Activated CD8-positive, alpha-beta T cell treated with anti-CD3 and anti-CD28 coated beads, Interleukin-2, amount 10 ng/mL, durations not matched to agents 7 days and 5 days (primary cell): ENCODE data around the gene YBX3. TPM values are rescaled to one million over a fixed set of nuclear protein-coding genes. Genes with fewer than 3 reads are reported as not detected.
"Not testable (repeated sequence)": the region's sequence is repeated elsewhere in the genome, so short reads cannot be mapped to it uniquely, and the experiment has no call there.

Experiments
- ATAC-seq: fragments of 150-1000 bp; cut with Tn5 transposase; one replicate; pipeline ENCODE4 v1.10.0; 2021; ENCODE audit warnings: moderate library complexity
- CTCF ChIA-PET: fragments of 350-600 bp; sonication (Branson Sonifier 250); formaldehyde crosslinking; loops from one replicate; lab custom pipeline; 2021; ENCODE audit warnings: antibody characterized with exemption; lab: Charles Lee
- POLR2A ChIA-PET: fragments of 350-600 bp; sonication (Branson Sonifier 250); formaldehyde crosslinking; loops from one replicate; lab custom pipeline; 2021; ENCODE audit warnings: antibody characterized with exemption; lab: Charles Lee
- DNase-seq: peaks from one replicate; pipeline ENCODE4 v3.0.0-alpha.2; 2020
- H3K27ac Mint-ChIP-seq: one replicate; pipeline ENCODE4 v1.8.0; 2021; ENCODE audit warnings: mild to moderate bottlenecking, mixed read lengths
- H3K27me3 Mint-ChIP-seq: one replicate; pipeline ENCODE4 v1.8.0; 2021; ENCODE audit warnings: low read depth, mixed read lengths
- H3K36me3 Mint-ChIP-seq: one replicate; pipeline ENCODE4 v1.8.0; 2021; ENCODE audit warnings: low read depth, mixed read lengths
- H3K4me1 Mint-ChIP-seq: one replicate; pipeline ENCODE4 v1.8.0; 2021; ENCODE audit warnings: low read depth, mixed read lengths
- H3K4me3 Mint-ChIP-seq: one replicate; pipeline ENCODE4 v1.8.0; 2021; ENCODE audit warnings: mild to moderate bottlenecking, mixed read lengths
- H3K9me3 Mint-ChIP-seq: one replicate; pipeline ENCODE4 v1.8.0; 2022; ENCODE audit warnings: mixed read lengths; ENCODE audit not compliant: insufficient read depth
- total RNA-seq, 2 experiments: library from RNA; stranded (reverse); gene quantifications; one replicate each; pipeline ENCODE4 v1.2.3, GENCODE V29; 2021

YBX3 gene
- 10 to 100 TPM; 85.4 to 91.9 TPM for total RNA-seq

DNA sequence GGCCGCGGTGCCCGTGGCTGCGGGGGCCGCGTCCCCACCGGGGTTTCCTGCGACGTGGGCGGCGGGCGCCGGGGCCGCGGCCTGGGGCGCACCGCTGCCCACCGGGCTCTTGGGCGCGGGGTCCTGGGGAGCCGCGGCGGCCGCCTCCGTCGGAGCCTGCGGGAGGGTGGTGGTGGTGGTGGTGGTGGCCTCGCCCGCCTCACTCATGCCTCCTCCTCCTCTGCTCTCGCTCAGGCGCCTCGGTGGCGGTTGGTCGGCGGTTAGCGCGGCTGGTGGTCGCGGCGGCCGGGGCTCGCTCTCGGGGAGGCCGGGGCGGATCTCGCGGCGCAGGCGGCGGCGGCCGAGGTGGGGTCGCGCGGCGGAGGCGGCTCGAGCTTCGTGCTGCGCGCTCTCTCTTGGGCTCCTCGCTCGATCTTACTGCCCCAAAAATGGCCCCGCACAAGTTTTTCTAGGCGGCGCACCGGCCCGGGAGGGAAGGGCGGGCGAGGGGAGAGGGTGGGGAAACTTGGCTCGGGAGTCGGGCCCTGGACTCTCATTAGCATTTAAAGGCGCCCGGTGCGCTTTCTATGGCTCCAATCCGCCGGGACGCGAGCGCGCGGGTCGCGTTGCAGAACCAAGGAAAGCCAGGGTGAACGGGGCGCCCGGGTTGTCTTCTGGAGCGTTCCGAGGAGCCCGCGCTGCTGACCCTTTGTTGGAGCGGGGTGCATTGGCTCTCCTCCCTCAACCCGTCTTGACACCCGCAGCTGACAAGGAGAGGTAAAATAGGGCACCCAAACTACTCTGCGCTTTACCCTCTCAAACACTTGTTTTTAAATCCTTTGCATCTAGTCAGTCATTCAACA lies at the start of gene YBX3:
Gene YBX3 (minus strand): TSS at position 419 of the 842 bp plus-strand sequence. CDS start 212 bp downstream, at position 207.
- peak within 1 kb of the TSS; percentile 99 for H3K4me3 Mint-ChIP-seq
- ChIA-PET CTCF (interaction anchor here (3.1 kb wide), 1 partner anchor 27 kb away, joined by 13 read pairs; no protein-coding TSS in a partner anchor), POLR2A (interaction anchor here (1.3 to 1.4 kb wide), 2 partner anchors 110 to 331 kb away, joined by 3 to 6 read pairs; partner anchors contain the start of gene MAGOHB)
- peak within 1 kb of the TSS; percentile 96 for H3K27ac Mint-ChIP-seq
- H3K36me3 Mint-ChIP-seq = peaks cover 7% of the 10 kb centered on the region
- ATAC-seq = peak; percentile 53
- H3K9me3 Mint-ChIP-seq = no peaks in the 10 kb centered on the region
- peaks cover 38% of the 10 kb centered on the region for H3K4me1 Mint-ChIP-seq
- peaks cover 39% of the 10 kb centered on the region for H3K27me3 Mint-ChIP-seq
- peak; percentile 66 for DNase-seq

DNA sequence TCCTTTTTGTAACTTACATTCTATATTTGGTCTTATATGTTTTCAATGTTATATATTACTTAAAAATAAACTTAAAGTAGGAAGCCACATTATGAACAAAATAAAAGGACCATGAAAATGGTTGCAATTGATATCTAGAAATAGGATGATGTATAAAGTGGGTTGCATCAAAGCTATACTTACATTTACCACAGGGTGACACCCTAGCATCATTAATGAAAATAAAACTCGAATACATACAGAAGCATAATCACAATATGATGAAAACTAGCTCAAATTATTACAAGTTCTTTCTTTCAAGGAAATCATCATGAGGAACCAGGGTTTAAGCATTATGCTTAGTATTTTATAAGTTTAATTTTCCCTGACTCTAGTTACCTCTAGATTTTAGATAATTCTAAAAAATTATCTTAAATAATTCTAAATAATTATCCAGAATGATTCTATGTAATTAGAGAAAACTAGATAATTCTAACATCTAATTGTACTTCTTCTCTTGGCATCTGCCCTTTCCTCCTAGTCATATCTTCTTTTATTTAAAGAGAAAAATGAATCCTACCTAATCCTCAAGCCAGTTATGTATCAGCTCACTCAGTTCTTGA lies 48.1 kb upstream of the YBX3 start:
- POLR2A ChIA-PET = no interaction called here
- ATAC-seq = no peak

DNA sequence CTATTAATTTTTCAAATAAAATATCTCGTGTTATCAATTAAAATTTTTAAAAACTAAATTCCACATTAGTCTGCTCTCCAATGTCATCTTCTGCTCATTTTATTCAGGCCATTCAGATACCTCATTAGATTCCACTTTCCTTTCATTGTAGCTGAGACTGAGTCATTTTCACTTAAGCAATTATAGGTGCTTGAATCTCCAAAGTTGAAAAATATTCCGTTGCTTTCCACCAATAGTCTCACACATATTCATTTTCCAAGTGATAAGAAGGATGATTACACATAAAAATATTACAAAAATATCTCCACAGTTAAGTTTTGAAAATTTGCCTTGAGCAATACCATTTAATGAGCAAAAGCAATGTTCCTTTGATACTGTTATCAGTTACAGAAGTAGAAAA lies 36.5 kb upstream of the YBX3 start:
- Mint-ChIP-seq H3K36me3 (peaks cover 6% of the 10 kb centered on the region), H3K4me1 (no peaks in the 10 kb centered on the region), H3K27ac (no peak overlapping the region), H3K4me3 (no peak overlapping the region), H3K9me3 (peaks cover 12% of the 10 kb centered on the region), H3K27me3 (peaks cover 51% of the 10 kb centered on the region)
- CTCF ChIA-PET = interaction anchor here (0.9 to 2.8 kb wide), 5 partner anchors 10 to 441 kb away, joined by 3 to 16 read pairs (median 3); no protein-coding TSS in a partner anchor
- ATAC-seq (no peak), DNase-seq (no peak)
- POLR2A ChIA-PET = no interaction called here

More for the DNA sequence above, 48.1 kb upstream of the YBX3 start:
- Mint-ChIP-seq H3K9me3 (no peaks in the 10 kb centered on the region), H3K4me1 (no peaks in the 10 kb centered on the region), H3K4me3 (no peak overlapping the region), H3K27me3 (peaks cover 57% of the 10 kb centered on the region), H3K27ac (no peak overlapping the region), H3K36me3 (no peaks in the 10 kb centered on the region)
- DNase-seq = no peak
- CTCF ChIA-PET = interaction anchor here (0.6 to 4.3 kb wide), 12 partner anchors 11 to 1262 kb away, joined by 3 to 37 read pairs (median 3); partner anchors contain the start of gene PRR4

DNA sequence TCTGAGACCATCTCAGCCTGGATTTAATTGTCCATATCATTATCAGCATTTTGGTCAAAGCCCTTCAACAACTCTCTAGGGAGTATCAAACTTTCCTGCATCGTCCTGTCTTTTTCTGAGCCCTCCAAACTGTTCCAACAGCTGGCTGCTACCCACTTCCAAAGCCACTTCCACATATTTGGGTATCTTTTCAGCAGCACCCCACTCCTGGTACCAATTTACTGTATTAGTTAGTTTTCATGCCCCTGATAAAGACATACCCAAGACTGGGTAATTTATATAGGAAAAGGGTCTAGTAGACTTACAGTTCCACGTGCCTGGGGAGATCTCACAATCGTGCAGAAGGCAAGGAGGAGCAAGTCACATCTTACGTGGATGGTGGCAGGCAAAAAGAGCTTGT lies 33.1 kb upstream of the YBX3 start:
- POLR2A ChIA-PET = no interaction called here
- H3K27ac Mint-ChIP-seq = no peak overlapping the region
- no peak overlapping the region for H3K4me3 Mint-ChIP-seq
- H3K27me3 Mint-ChIP-seq = peaks cover 43% of the 10 kb centered on the region
- peaks cover 6% of the 10 kb centered on the region for H3K36me3 Mint-ChIP-seq
- DNase-seq (no peak), ATAC-seq (no peak)
- H3K4me1 Mint-ChIP-seq = no peaks in the 10 kb centered on the region
- peaks cover 12% of the 10 kb centered on the region for H3K9me3 Mint-ChIP-seq
- CTCF ChIA-PET = interaction anchor here (2.3 kb wide), 1 partner anchor 9 kb away, joined by 7 read pairs; no protein-coding TSS in a partner anchor

DNA sequence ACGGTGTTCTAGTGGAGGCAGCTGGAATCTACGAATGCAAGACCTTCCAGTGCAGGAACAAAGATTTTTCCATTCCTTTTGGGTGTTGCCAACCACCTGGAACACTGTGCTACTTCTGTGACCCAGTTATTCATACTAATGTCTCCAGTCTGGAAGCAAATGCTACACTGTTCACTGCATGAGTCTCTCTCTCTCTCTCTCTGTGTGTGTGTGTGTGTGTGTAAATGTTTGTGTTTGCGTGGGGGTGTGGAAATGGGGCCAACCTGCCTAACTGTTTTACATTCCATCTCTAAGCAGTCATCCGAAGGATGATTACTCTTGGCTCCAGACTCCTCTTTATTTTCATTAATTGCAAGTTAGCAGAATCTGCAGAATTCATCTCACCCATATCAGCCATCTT lies 29.9 kb upstream of the YBX3 start:
- CTCF ChIA-PET = no interaction called here
- peaks cover 9% of the 10 kb centered on the region for H3K4me1 Mint-ChIP-seq
- no peak overlapping the region for H3K27ac Mint-ChIP-seq
- ATAC-seq (no peak), DNase-seq (no peak)
- peaks cover 6% of the 10 kb centered on the region for H3K36me3 Mint-ChIP-seq
- POLR2A ChIA-PET = no interaction called here
- peaks cover 12% of the 10 kb centered on the region for H3K9me3 Mint-ChIP-seq
- no peak overlapping the region for H3K4me3 Mint-ChIP-seq
- H3K27me3 Mint-ChIP-seq = peaks cover 23% of the 10 kb centered on the region

DNA sequence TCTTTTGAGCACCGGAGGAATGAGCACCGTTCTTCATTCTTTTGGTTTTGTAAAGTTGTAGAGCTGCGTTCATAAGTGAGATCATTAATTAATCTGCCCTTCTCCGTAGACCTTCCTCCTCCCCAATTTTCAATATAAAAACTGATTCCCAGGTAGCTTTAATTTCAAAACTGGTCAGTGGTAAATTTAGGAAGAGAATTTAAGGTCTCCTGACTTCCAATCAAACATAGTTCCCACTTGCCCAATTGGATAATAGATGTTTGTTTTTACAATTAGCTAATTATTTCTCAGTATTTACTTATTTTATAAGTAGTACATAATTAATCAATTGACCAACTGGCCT lies 27.2 kb upstream of the YBX3 start:
- ATAC-seq = no peak
- no peaks in the 10 kb centered on the region for H3K36me3 Mint-ChIP-seq
- ChIA-PET POLR2A (interaction anchor here (1.1 kb wide), 1 partner anchor 737 kb away, joined by 3 read pairs; no protein-coding TSS in a partner anchor), CTCF (interaction anchor here (0.6 to 3.7 kb wide), 53 partner anchors 9 to 1000 kb away, joined by 3 to 22 read pairs (median 4); partner anchors contain the start of genes GABARAPL1, MAGOHB, PRR4 and YBX3)
- no peak overlapping the region for H3K27ac Mint-ChIP-seq
- no peak for DNase-seq
- peaks cover 14% of the 10 kb centered on the region for H3K4me1 Mint-ChIP-seq
- H3K4me3 Mint-ChIP-seq = peak overlapping the region; percentile 70
- H3K27me3 Mint-ChIP-seq = peaks cover 30% of the 10 kb centered on the region
- H3K9me3 Mint-ChIP-seq = no peaks in the 10 kb centered on the region

DNA sequence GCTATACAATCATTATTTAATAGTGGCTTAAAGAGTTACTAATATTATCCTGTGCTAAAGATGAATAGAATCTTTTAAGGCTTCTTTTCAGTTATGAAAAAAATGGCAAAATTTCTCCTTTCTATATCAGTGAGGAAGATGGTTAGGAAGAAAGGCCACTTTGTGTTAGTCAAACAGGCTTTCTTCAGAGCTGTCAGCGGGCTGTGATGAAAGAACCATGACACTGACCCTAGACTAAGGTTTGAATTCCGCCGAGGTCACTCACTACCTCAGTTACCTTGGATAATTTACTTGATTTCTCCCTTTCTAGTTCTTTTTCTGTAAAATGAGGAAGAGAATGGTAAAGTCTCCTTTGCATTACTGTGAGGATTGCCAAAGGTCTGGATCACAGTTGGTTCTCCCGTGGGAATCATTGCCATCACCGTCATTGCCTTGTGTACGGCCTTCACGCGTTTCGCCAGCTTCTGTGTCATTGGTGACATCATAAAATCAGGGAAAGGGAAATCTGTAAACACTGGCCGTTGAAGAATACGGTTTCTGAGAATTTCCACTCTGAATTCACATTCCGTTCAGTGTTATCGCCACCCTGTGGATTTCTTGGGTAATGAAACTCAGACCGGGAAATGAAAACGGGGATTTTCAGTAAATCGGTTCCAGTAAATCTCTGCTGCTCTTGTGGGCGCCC lies 26.7 kb upstream of the YBX3 start:
- ATAC-seq (peak; percentile 96), DNase-seq (peak; percentile 85)
- Mint-ChIP-seq H3K9me3 (no peaks in the 10 kb centered on the region), H3K27ac (no peak overlapping the region), H3K4me3 (peak overlapping the region; percentile 70), H3K27me3 (peaks cover 34% of the 10 kb centered on the region), H3K4me1 (peaks cover 14% of the 10 kb centered on the region), H3K36me3 (no peaks in the 10 kb centered on the region)
- ChIA-PET POLR2A (interaction anchor here (1.1 kb wide), 1 partner anchor 738 kb away, joined by 3 read pairs; no protein-coding TSS in a partner anchor), CTCF (interaction anchor here (0.6 to 3.7 kb wide), 57 partner anchors 9 to 1000 kb away, joined by 3 to 22 read pairs (median 4); partner anchors contain the start of genes GABARAPL1, MAGOHB, PRR4 and YBX3)

DNA sequence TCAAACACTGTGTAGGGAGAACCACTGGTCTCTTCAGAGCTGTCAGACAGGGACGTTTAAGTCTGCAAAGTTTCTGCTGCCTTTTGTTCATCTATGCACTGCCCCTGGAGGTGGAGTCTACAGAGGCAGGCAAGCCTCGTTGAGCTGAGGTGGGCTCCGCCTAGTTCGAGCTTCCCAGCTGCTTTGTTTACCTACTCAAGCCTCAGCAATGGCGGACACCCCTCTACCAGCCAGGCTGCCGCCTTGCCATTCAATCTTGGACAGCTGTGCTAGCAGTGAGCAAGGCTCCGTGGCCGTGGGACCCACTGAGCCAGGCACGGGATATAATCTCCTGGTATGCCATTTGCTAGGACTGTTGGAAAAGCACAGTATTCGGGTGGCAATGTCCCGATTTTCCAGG lies 24.6 kb upstream of the YBX3 start:
- POLR2A ChIA-PET = no interaction called here
- Mint-ChIP-seq H3K27me3 (peaks cover 47% of the 10 kb centered on the region), H3K36me3 (no peaks in the 10 kb centered on the region)

DNA sequence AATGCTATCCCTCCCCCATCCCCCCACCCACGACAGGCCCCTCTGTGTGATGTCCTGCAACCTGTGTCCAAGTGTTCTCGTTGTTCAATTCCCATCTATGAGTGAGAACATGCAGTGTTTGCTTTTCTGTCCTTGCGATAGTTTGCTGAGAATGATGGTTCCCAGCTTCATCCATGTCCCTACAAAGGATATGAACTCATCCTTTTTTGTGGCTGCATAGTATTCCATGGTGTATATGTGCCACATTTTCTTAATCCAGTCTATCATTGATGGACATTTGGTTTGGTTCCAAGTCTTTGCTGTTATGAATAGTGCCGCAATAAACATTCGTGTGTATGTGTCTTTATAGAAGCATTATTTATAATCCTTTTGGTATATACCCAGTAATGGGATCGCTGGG lies 20.3 kb upstream of the YBX3 start:
- H3K4me3 Mint-ChIP-seq, DNase-seq, ATAC-seq, POLR2A ChIA-PET, H3K4me1 Mint-ChIP-seq, H3K9me3 Mint-ChIP-seq, H3K36me3 Mint-ChIP-seq, CTCF ChIA-PET, H3K27ac Mint-ChIP-seq: not testable (repeated sequence)
- peaks cover 46% of the 10 kb centered on the region for H3K27me3 Mint-ChIP-seq

More for the DNA sequence above, 24.6 kb upstream of the YBX3 start:
- Mint-ChIP-seq H3K27ac (no peak overlapping the region), H3K4me3 (no peak overlapping the region), H3K4me1 (peaks cover 14% of the 10 kb centered on the region), H3K9me3 (no peaks in the 10 kb centered on the region)
- ATAC-seq (no peak), DNase-seq (no peak)
- CTCF ChIA-PET = interaction anchor here (0.7 to 1.0 kb wide), 2 partner anchors 739 to 770 kb away, joined by 3 read pairs; no protein-coding TSS in a partner anchor

DNA sequence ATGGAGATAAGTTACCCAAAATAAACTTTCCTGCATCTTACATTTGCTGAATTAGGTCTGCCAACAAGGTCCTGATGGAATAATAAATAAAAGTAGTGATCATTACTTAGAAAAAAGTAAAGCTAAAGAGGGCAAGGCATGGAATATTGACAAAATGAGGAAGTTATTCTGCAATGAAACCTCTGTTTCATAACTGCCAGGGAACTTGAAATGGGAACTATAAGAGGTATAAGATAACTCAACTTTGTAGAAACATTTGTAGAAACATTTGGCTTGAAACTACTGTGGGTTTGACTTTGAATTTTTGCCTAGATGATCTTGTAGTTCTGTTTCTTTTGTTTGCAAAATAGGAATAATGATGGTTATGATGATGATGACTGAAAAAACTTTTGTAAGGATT lies 18.7 kb upstream of the YBX3 start:
- DNase-seq = no peak
- H3K4me1 Mint-ChIP-seq = no peaks in the 10 kb centered on the region
- ChIA-PET CTCF (no interaction called here), POLR2A (no interaction called here)
- H3K27me3 Mint-ChIP-seq = peaks cover 48% of the 10 kb centered on the region
- H3K4me3 Mint-ChIP-seq = no peak overlapping the region
- no peak overlapping the region for H3K27ac Mint-ChIP-seq
- H3K36me3 Mint-ChIP-seq = no peaks in the 10 kb centered on the region
- H3K9me3 Mint-ChIP-seq = no peaks in the 10 kb centered on the region
- ATAC-seq = no peak

DNA sequence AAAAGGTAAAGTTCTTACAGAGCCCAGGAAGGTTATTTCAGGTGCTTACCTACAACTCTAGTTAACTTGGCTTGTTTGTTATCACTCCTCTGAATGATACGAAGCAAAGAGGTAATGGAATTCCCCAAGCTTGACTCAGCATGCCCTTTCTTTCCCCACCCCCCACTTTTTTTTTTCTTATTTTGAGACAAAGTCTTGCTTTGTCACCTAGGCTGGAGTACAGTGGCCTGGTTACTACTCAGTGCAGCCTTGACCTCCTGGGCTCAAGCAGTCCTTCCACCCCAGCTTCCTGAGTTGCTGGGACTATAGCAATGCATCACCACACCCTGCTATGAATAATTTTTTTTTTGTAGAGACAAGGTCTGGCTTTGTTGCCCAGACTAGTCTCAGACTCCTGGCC lies 17.1 kb upstream of the YBX3 start:
- Mint-ChIP-seq H3K27ac (no peak overlapping the region), H3K4me1 (no peaks in the 10 kb centered on the region), H3K9me3 (no peaks in the 10 kb centered on the region), H3K36me3 (no peaks in the 10 kb centered on the region), H3K4me3 (no peak overlapping the region), H3K27me3 (peaks cover 39% of the 10 kb centered on the region)
- ATAC-seq = no peak
- CTCF ChIA-PET = interaction anchor here (0.7 to 1.9 kb wide), 2 partner anchors 10 kb away, joined by 4 to 14 read pairs; no protein-coding TSS in a partner anchor
- no peak for DNase-seq
- POLR2A ChIA-PET = no interaction called here
